Osteoblast (primary cell): ENCODE measurements around the gene CRAMP1. TPM values are rescaled to one million over a fixed set of nuclear protein-coding genes. Genes with fewer than 3 reads are reported as not detected.
A peak's percentile ranks its signal among the peaks of the same experiment; 100 is the strongest.

Experiments used
- DNase-seq: peaks from one replicate; pipeline ENCODE4 v3.0.0; 2011; ENCODE audit warnings: low spot score, mixed read lengths; ENCODE audit not compliant: insufficient read length; ENCODE audit errors: missing footprints
- H2AFZ ChIP-seq: 2 replicates; pipeline ENCODE4 v1.6.0; 2011; ENCODE audit warnings: mild to moderate bottlenecking, low read length
- H3K27ac ChIP-seq: 2 replicates; pipeline ENCODE4 v1.5.1; 2011; ENCODE audit warnings: mild to moderate bottlenecking, low read depth, low read length, moderate library complexity
- H3K27me3 ChIP-seq: 2 replicates; pipeline ENCODE4 v1.6.0; 2012; ENCODE audit warnings: mild to moderate bottlenecking, control low read depth, inconsistent platforms, low read length, moderate library complexity; ENCODE audit not compliant: insufficient read depth
- H3K36me3 ChIP-seq: 2 replicates; pipeline ENCODE4 v1.5.1; 2011; ENCODE audit warnings: mild to moderate bottlenecking, low read length, control low read depth, moderate library complexity; ENCODE audit not compliant: insufficient read depth
- H3K4me1 ChIP-seq: 2 replicates; pipeline ENCODE4 v1.5.1; 2011; ENCODE audit warnings: mild to moderate bottlenecking, low read length, control low read depth, moderate library complexity; ENCODE audit not compliant: insufficient read depth
- H3K4me2 ChIP-seq: 2 replicates; pipeline ENCODE4 v1.6.0; 2011; ENCODE audit warnings: mild to moderate bottlenecking, low read length; ENCODE audit not compliant: insufficient read depth
- H3K4me3 ChIP-seq: fragments of 200-600 bp; sonication (generic); 3 replicates; pipeline ENCODE4 v1.5.1; 2012; ENCODE audit warnings: mild to moderate bottlenecking, low read length, inconsistent platforms; ENCODE audit not compliant: insufficient read depth
- H3K79me2 ChIP-seq: 2 replicates; pipeline ENCODE4 v1.6.0; 2012; ENCODE audit warnings: mild to moderate bottlenecking, low read length, control low read depth, inconsistent platforms; ENCODE audit not compliant: insufficient read depth
- H3K9me3 ChIP-seq: 2 replicates; pipeline ENCODE4 v1.5.1; 2011; ENCODE audit warnings: low read depth, low read length, control low read depth
- H4K20me1 ChIP-seq: 2 replicates; pipeline ENCODE4 v1.6.0; 2012; ENCODE audit warnings: mild to moderate bottlenecking, low read length, control low read depth; ENCODE audit not compliant: insufficient read depth
- total RNA-seq: library from RNA; depleted of rRNA; stranded (reverse); fragments of >200 nt; gene quantifications from 2 replicates; pipeline ENCODE4 v1.2.3, GENCODE V29; 2012
- TF ChIP-seq, protein P1 (sequence below): IDR thresholded peaks from 2 replicates; pipeline ENCODE4 v1.5.1; 2011; ENCODE audit warnings: mild to moderate bottlenecking, low read depth, low read length, moderate library complexity; ENCODE audit errors: extremely low read depth

Gene CRAMP1
- total RNA-seq, 1 donor = 11.2 TPM

DNA sequence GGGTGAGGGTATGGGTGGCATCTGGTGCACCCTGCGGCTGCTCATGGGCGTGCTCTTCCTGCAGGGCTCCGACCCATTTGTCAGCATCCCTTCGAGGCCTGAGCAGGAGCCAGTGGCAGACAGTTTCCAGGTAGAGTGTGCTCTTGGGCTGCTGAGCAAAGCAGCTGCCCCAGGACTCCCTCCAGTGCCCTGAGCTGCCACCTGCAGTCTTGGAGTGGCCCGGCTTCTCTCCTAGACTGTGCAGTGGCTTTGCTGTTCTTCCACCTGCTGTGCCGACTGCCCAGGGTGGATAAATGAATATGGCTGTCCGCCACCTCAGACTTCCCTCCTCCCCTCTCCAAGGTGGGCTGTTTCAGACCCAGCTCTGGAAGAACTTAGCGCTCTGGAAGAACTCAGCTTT is 55.1 kb downstream of the CRAMP1 start:
- H3K27me3 ChIP-seq = no peaks in the 10 kb centered on the region
- no peak overlapping the region for H3K27ac ChIP-seq
- TF ChIP-seq, protein P1, sequence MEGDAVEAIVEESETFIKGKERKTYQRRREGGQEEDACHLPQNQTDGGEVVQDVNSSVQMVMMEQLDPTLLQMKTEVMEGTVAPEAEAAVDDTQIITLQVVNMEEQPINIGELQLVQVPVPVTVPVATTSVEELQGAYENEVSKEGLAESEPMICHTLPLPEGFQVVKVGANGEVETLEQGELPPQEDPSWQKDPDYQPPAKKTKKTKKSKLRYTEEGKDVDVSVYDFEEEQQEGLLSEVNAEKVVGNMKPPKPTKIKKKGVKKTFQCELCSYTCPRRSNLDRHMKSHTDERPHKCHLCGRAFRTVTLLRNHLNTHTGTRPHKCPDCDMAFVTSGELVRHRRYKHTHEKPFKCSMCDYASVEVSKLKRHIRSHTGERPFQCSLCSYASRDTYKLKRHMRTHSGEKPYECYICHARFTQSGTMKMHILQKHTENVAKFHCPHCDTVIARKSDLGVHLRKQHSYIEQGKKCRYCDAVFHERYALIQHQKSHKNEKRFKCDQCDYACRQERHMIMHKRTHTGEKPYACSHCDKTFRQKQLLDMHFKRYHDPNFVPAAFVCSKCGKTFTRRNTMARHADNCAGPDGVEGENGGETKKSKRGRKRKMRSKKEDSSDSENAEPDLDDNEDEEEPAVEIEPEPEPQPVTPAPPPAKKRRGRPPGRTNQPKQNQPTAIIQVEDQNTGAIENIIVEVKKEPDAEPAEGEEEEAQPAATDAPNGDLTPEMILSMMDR = no peak
- no peak overlapping the region for H3K4me3 ChIP-seq
- no peaks in the 10 kb centered on the region for H3K4me1 ChIP-seq
- no peaks in the 10 kb centered on the region for H3K9me3 ChIP-seq
- peaks cover 87% of the 10 kb centered on the region for H3K36me3 ChIP-seq
- peak; percentile 25 for DNase-seq
- no peaks in the 10 kb centered on the region for H3K79me2 ChIP-seq
- no peaks in the 10 kb centered on the region for H4K20me1 ChIP-seq
- H2AFZ ChIP-seq = no peak overlapping the region
- no peak overlapping the region for H3K4me2 ChIP-seq

DNA sequence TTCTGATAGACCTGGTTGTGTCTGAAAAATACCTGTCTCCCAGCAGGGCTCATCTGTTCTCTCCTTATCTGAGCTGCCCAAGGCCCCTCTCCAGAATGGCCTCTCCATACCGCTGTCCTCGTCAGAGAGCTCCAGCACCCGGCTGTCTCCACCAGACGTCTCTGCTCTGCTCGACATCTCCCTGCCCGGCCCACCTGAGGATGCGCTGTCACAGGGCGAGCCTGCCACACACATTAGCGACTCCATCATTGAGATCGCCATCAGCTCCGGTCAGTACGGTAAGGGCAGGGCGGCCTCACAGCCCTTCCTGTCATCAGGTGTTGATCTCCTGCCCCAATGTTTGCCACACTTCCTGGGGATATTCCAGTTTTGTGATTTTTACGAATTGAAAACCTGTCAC is 55.8 kb downstream of the CRAMP1 start:
- H3K4me1 ChIP-seq = no peaks in the 10 kb centered on the region
- DNase-seq = peak; percentile 31
- H3K27me3 ChIP-seq = no peaks in the 10 kb centered on the region
- H3K36me3 ChIP-seq = peaks cover 87% of the 10 kb centered on the region
- H3K4me2 ChIP-seq = no peak overlapping the region
- no peaks in the 10 kb centered on the region for H4K20me1 ChIP-seq
- H3K9me3 ChIP-seq = no peaks in the 10 kb centered on the region
- TF ChIP-seq, protein P1 = no peak
- no peak overlapping the region for H2AFZ ChIP-seq
- no peak overlapping the region for H3K4me3 ChIP-seq
- H3K79me2 ChIP-seq = no peaks in the 10 kb centered on the region
- H3K27ac ChIP-seq = no peak overlapping the region

DNA sequence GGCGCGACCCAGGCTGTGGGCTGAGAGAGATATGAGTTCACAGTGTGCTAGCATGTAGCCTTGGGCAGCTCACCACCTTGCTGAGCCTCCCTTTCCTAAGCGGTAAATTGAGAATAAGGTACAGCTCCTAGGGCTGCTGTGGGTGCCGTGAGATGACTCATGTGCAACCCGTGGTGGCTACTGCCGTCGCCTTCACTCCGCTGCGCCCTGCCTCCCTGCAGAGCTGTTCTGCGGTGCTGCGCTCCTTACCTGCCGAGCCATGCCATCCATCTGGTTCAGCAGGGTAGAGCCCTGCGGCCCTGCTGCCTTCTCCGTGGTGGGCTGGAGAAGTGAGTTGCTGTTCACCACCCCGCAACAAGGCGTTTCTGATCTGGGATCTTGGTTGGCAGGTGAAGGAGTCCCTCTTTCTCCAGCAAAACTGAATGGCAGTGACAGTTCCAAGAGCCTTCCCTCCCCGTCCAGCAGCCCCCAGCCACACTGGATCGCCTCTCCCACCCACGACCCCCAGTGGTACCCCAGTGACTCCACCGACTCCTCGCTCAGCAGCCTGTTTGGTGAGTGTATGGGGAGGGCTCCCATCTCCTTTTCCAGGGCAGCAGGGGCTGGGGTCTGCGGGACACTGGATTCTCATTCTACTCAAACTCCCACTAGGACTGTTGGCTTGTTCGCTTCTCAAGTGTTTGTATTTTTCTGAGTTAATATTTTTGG is 56.6 kb downstream of the CRAMP1 start:
- DNase-seq = peak; percentile 73
- Histone ChIP-seq H2AFZ (no peak overlapping the region), H3K79me2 (no peaks in the 10 kb centered on the region), H3K4me2 (no peak overlapping the region), H3K9me3 (no peaks in the 10 kb centered on the region), H4K20me1 (no peaks in the 10 kb centered on the region), H3K27me3 (no peaks in the 10 kb centered on the region), H3K27ac (no peak overlapping the region), H3K4me1 (no peaks in the 10 kb centered on the region), H3K4me3 (no peak overlapping the region), H3K36me3 (peaks cover 81% of the 10 kb centered on the region)
- TF ChIP-seq, protein P1 = no peak

DNA sequence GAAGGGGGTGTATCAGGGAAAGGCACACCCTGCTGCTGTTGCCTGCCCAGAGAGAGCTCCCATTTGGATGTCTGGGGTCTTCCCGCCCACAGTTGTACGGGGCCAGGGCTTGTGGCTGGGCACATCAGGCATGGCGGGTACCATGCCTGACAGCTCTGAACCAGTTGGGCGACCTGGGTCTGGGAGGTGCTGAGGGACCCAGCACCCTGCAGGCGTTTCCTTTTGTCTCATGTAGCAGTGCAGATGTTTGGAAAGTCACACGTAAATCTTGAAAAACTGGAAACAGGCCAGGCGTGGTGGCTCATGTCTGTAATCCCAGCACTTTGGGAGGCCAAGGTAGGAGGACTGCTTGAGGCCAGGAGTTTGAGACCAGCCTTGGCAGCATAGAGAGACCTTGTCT is 57.5 kb downstream of the CRAMP1 start:
- Histone ChIP-seq H2AFZ (no peak overlapping the region), H4K20me1 (peaks cover 7% of the 10 kb centered on the region), H3K27ac (no peak overlapping the region), H3K4me1 (peaks cover under 1% of the 10 kb centered on the region), H3K79me2 (no peaks in the 10 kb centered on the region), H3K36me3 (peaks cover 82% of the 10 kb centered on the region), H3K4me3 (no peak overlapping the region), H3K4me2 (no peak overlapping the region), H3K27me3 (no peaks in the 10 kb centered on the region), H3K9me3 (no peaks in the 10 kb centered on the region)
- peak; percentile 75 for DNase-seq
- TF ChIP-seq, protein P1 = no peak
